Esophagus squamous epithelium (tissue), 5 donors: ENCODE results near the gene LAMA3. TPM values are rescaled to one million over a fixed set of nuclear protein-coding genes. Genes with fewer than 3 reads are reported as not detected.

Source experiments
- DNase-seq: peaks from one replicate; lab custom pipeline; 2025; lab: John Stamatoyannopoulos, UW
- H3K27ac ChIP-seq, 4 donors: fragments of 200-600 bp; sonication (generic); one replicate each; pipeline ENCODE4 v1.5.1; 2016 to 2019; ENCODE audit warnings: mild to moderate bottlenecking in 1 of 4
- H3K27me3 ChIP-seq, 4 donors: fragments of 200-600 bp; sonication (generic); 1 replicate in 3 of 4; 2 replicates in 1 of 4; pipeline versions ENCODE4 v1.5.1 to v1.6.0; 2017 to 2021; ENCODE audit warnings: antibody characterized with exemption in 1 of 4
- H3K36me3 ChIP-seq, 3 donors: fragments of 200-600 bp; sonication (generic); one replicate each; pipeline ENCODE4 v1.5.1; 2016 to 2019
- H3K4me1 ChIP-seq, 3 donors: fragments of 200-600 bp; sonication (generic); one replicate each; pipeline ENCODE4 v1.5.1; 2017 to 2019
- H3K4me3 ChIP-seq, 4 donors: fragments of 200-600 bp; sonication (generic); 1 replicate in 3 of 4; 2 replicates in 1 of 4; pipeline ENCODE4 v1.5.1; 2016 to 2019; ENCODE audit warnings: mild to moderate bottlenecking in 2 of 4, moderate library complexity in 1 of 4
- H3K9me3 ChIP-seq, 3 donors: fragments of 200-600 bp; sonication (generic); one replicate each; pipeline ENCODE4 v1.5.1; 2016 to 2019
- POLR2A ChIP-seq, 4 donors: fragments of 450-650 bp; IDR thresholded peaks; one replicate each; pipeline ENCODE4 v1.6.1; 2017; ENCODE audit warnings: antibody characterized with exemption in 4 of 4, mild to moderate bottlenecking in 4 of 4, moderate library complexity in 3 of 4
- WGBS, 2 donors: methylation state at CpG; one replicate each; pipeline ENCODE4 v1.1.5; 2018; 5-methylcytosine and 5-hydroxymethylcytosine counted together
- intact Hi-C: fragments of 100-400 bp; cut with DNase I; formaldehyde crosslinking; loops from one replicate; pipeline ENCODE4 v1.15.0; 2022
- total RNA-seq, 4 donors: library from RNA; depleted of rRNA; stranded (reverse); fragments of >200 nt; gene quantifications; one replicate each; pipeline ENCODE4 v1.1.0, GENCODE V29; 2016
- TF ChIP-seq, protein P1 (sequence below), 6 experiments: fragments of 450-650 bp in 4 of 6; fragments of 200-600 bp in 2 of 6; sonication (generic) in 2 of 6; IDR thresholded peaks; one replicate each; pipeline ENCODE4 v1.5.1; 2016 to 2019; ENCODE audit warnings: antibody characterized with exemption in 6 of 6, mild to moderate bottlenecking in 4 of 6, moderate library complexity in 4 of 6
- donor health status: DM: yes; HTN: yes; CAD: no.

LAMA3 gene
- total RNA-seq, 4 donors from 2014 or later = 28.7 to 81.3 (median 44.8) TPM

DNA sequence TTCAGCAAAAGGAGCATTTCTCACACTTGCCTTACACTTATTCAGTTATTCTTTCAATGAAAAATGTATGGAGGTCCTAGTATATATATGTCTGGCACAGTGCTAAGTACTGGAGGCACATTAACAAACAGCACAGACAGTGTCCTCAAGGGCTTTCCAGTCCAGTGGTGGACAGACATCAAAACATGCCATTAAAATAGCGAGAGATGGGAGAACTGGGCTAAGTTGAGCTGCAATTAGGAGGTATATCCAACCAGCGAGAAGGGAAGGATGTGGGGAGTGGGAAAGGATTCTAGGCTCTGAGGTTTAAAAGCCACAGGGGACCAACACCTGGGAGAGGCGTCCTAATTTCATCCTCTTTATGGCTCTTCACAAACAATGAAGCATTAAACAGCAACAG, 197.8 kb downstream of the LAMA3 start:
- TF ChIP-seq POLR2A (IDR thresholded peaks at IDR 0.05) = no peak
- TF ChIP-seq, protein P1, sequence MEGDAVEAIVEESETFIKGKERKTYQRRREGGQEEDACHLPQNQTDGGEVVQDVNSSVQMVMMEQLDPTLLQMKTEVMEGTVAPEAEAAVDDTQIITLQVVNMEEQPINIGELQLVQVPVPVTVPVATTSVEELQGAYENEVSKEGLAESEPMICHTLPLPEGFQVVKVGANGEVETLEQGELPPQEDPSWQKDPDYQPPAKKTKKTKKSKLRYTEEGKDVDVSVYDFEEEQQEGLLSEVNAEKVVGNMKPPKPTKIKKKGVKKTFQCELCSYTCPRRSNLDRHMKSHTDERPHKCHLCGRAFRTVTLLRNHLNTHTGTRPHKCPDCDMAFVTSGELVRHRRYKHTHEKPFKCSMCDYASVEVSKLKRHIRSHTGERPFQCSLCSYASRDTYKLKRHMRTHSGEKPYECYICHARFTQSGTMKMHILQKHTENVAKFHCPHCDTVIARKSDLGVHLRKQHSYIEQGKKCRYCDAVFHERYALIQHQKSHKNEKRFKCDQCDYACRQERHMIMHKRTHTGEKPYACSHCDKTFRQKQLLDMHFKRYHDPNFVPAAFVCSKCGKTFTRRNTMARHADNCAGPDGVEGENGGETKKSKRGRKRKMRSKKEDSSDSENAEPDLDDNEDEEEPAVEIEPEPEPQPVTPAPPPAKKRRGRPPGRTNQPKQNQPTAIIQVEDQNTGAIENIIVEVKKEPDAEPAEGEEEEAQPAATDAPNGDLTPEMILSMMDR (IDR thresholded peaks at IDR 0.05) = no peak
- intact Hi-C loops = no loop called here
- WGBS, 2 donors = 83 to 87% methylated on average over 3 of the region's 3 CpGs
- H3K27ac ChIP-seq = peak overlapping the region in 1 of 4 donors; percentile 17
- H3K27me3 ChIP-seq = no peaks in the 10 kb centered on the region
- H3K36me3 ChIP-seq = peaks cover 0 to 57% (median 0%) of the 10 kb centered on the region in 3 donors
- H3K4me1 ChIP-seq = peaks cover 7 to 44% (median 39%) of the 10 kb centered on the region in 3 donors
- H3K4me3 ChIP-seq = no peak overlapping the region
- DNase-seq = no peak
- no peaks in the 10 kb centered on the region for H3K9me3 ChIP-seq

DNA sequence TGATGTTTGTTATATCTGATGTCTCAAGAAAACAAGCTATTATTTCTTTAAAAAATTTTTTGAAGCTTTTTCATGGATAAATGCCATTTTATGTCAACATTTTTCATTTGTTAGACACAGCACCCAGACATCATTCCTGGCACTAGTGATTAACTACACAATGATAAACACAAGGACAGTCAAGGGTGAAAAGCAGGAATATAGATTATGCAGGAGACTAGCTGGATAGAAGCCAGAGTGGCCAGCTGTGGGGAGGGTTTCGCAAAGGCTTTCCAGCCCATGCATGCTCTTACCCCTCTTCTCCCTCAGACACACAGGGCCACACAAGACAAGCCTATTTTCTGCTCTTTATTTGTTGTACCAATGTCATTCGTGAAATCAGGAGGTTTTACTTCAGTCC, 198.2 kb downstream of the LAMA3 start:
- Histone ChIP-seq H3K9me3 (no peaks in the 10 kb centered on the region), H3K27ac (no peak overlapping the region), H3K36me3 (peaks cover 0 to 60% (median 0%) of the 10 kb centered on the region in 3 donors), H3K27me3 (no peaks in the 10 kb centered on the region), H3K4me1 (peaks cover 7 to 39% (median 35%) of the 10 kb centered on the region in 3 donors), H3K4me3 (no peak overlapping the region)
- WGBS, 2 donors = 54 to 78% methylated on average over 2 of the region's 2 CpGs
- intact Hi-C loops = no loop called here
- no peak for DNase-seq
- no peak for TF ChIP-seq POLR2A (IDR thresholded peaks at IDR 0.05)
- TF ChIP-seq, protein P1 (IDR thresholded peaks at IDR 0.05) = no peak

DNA sequence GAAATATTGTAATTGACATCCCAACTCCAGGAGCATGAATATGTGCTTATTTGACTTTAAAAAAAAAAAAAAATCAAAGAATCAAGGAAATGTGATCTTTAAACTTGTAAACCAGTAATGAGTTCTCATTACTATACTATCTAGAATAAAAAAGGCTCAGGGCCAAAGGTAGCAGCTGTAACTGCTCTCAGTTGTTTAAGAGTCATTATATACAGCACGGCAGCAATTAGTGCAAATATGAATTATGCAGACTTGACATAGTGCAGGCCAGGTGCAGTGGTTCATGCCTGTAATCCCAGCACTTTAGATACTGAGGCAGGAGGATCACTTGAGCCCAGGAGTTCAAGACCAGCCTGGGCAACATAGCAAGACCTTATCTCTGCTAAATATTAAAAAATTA, 199.6 kb downstream of the LAMA3 start:
- peaks cover 2 to 25% (median 24%) of the 10 kb centered on the region in 3 donors for H3K4me1 ChIP-seq
- no peak overlapping the region for H3K4me3 ChIP-seq
- 72 to 79% methylated on average over 1 of the region's 1 CpG for WGBS, 2 donors
- H3K27me3 ChIP-seq = no peaks in the 10 kb centered on the region
- intact Hi-C loops = no loop called here
- no peak for DNase-seq
- H3K9me3 ChIP-seq = no peaks in the 10 kb centered on the region
- no peak for TF ChIP-seq POLR2A (IDR thresholded peaks at IDR 0.05)
- TF ChIP-seq, protein P1 (IDR thresholded peaks at IDR 0.05) = no peak
- H3K36me3 ChIP-seq = peaks cover 0 to 74% (median 0%) of the 10 kb centered on the region in 3 donors
- H3K27ac ChIP-seq = no peak overlapping the region

DNA sequence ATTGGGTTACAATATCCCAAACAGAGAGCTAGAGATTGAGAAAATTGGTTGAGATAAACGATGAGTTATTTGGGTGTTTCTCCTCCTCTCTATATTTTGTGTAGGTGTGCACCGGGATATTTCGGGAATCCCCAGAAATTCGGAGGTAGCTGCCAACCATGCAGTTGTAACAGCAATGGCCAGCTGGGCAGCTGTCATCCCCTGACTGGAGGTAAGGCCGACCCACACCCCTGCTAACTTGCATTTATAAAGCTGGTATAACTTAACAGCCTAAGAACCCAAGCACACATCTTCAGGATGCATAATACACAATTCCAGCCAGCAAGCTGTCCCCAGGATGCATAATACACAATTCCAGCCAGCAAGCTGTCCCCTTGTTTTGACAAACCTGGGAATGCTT, 200.7 kb downstream of the LAMA3 start:
- H3K27ac ChIP-seq = no peak overlapping the region
- WGBS, 2 donors = 67 to 77% methylated on average over 5 of the region's 5 CpGs
- H3K9me3 ChIP-seq = no peaks in the 10 kb centered on the region
- peaks cover 0 to 15% (median 15%) of the 10 kb centered on the region in 3 donors for H3K4me1 ChIP-seq
- TF ChIP-seq POLR2A (IDR thresholded peaks at IDR 0.05) = no peak
- TF ChIP-seq, protein P1 (IDR thresholded peaks at IDR 0.05) = no peak
- DNase-seq = no peak
- peaks cover 0 to 84% (median 5%) of the 10 kb centered on the region in 3 donors for H3K36me3 ChIP-seq
- no peaks in the 10 kb centered on the region for H3K27me3 ChIP-seq
- no peak overlapping the region for H3K4me3 ChIP-seq
- intact Hi-C loops = no loop called here

DNA sequence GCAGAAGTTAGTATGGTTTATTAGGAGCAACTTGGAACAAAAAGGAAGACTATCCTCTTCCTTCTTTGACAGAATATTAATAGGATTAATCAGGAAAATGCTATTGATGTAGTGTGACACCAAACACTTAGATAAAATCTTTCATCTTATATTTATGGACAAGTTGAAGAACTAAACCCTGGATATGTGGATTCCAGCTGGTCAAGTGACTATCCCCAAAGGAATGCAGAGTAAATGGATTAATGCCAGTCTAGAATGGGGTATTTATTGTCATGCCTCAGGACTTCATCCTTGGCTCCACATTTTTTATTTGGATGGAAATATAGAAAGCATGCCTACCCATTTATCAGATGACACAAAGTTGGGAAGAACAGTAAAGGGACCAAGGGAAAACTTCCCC, 201.3 kb downstream of the LAMA3 start:
- no peaks in the 10 kb centered on the region for H3K9me3 ChIP-seq
- DNase-seq = no peak
- peaks cover 0 to 10% (median 8%) of the 10 kb centered on the region in 3 donors for H3K4me1 ChIP-seq
- H3K27me3 ChIP-seq = no peaks in the 10 kb centered on the region
- no peak for TF ChIP-seq POLR2A (IDR thresholded peaks at IDR 0.05)
- intact Hi-C loops = no loop called here
- H3K4me3 ChIP-seq = no peak overlapping the region
- peaks cover 0 to 90% (median 5%) of the 10 kb centered on the region in 3 donors for H3K36me3 ChIP-seq
- no peak overlapping the region for H3K27ac ChIP-seq

DNA sequence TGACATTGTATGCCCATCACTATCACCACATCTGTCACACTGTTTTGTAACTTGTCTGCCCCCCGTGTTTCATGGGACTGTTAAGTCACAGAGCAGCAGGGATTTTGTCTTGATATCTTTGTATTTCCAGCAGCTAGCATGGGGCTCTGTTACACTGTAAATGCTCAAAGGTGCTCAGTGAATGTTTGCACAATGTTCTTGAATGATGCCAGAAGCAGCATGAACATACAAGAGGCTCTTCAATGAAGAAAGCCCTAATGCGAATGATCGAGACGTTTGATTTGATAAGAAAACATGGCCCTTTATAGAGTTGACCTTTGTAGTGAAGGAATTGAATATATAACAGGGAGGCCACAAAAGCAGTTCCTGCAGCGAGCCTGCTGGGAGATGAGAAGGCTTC, 204.4 kb downstream of the LAMA3 start:
- Histone ChIP-seq H3K27me3 (no peaks in the 10 kb centered on the region), H3K27ac (no peak overlapping the region), H3K9me3 (no peaks in the 10 kb centered on the region), H3K4me1 (no peaks in the 10 kb centered on the region), H3K4me3 (no peak overlapping the region), H3K36me3 (peaks cover 0 to 95% (median 5%) of the 10 kb centered on the region in 3 donors)
- 85 to 92% methylated on average over 5 of the region's 5 CpGs for WGBS, 2 donors
- DNase-seq = no peak
- TF ChIP-seq, protein P1 (IDR thresholded peaks at IDR 0.05) = no peak
- no peak for TF ChIP-seq POLR2A (IDR thresholded peaks at IDR 0.05)
- intact Hi-C loops = no loop called here
